Gastrocnemius medialis (tissue), 4 donors: ENCODE data around the gene TUSC7.

ENCODE experiments used
- CTCF ChIP-seq, 5 experiments: fragments of 450-650 bp in 3 of 5; fragments of 200-600 bp in 2 of 5; sonication (generic) in 2 of 5; IDR thresholded peaks in 4 of 5; conservative IDR thresholded peaks in 1 of 5; 1 replicate in 4 of 5; 2 replicates in 1 of 5; pipeline ENCODE4 v1.5.1; 2016 to 2019; ENCODE audit warnings: antibody characterized with exemption in 5 of 5, mild to moderate bottlenecking in 3 of 5, moderate library complexity in 3 of 5
- POLR2A ChIP-seq, 2 donors: fragments of 450-650 bp; IDR thresholded peaks; one replicate each; pipeline ENCODE4 v1.6.1; 2017; ENCODE audit warnings: antibody characterized with exemption in 2 of 2, mild to moderate bottlenecking in 2 of 2, moderate library complexity in 2 of 2

GRCh38 chr3:116702334-116702733, 7.2 kb upstream of the TUSC7 start:
- TF ChIP-seq POLR2A (IDR thresholded peaks at IDR 0.05) (no peak), CTCF (IDR thresholded peaks at IDR 0.05 in 4 of 5, conservative IDR thresholded peaks at IDR 0.05 in 1 of 5) (no peak)
